GM21786 (cell line): ENCODE results near the gene SPATA22.
"Not testable (repeated sequence)": the region's sequence is repeated elsewhere in the genome, so short reads cannot be mapped to it uniquely, and the experiment has no call there.

Experiments
- ATAC-seq: cut with Tn5 transposase; IDR thresholded peaks from one replicate; pipeline ENCODE4 v1.9.1; 2021; ENCODE audit not compliant: unreplicated experiment

Gene SPATA22

DNA sequence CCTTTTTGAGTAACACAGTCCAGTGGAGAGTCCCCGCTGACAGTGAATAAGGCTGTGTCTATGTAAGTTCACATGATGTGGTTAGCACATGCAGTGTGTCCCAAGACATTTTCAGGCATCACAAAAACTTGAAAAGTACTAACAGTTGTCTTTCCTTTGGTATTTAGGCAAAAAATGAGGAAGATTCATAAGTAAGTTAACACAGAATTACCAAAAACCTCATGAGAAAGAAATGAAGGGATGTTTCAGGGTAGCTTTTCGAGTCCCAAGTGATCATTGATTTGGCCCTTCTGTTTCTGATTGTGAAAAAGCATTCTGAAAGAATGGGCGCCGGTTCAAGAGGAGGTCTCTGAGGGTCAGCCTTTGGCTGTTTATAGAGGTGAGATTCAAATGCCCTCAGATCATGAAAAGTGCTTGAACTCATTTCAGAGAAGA lies 3.6 kb upstream of the SPATA22 start:
- ATAC-seq = no peak

DNA sequence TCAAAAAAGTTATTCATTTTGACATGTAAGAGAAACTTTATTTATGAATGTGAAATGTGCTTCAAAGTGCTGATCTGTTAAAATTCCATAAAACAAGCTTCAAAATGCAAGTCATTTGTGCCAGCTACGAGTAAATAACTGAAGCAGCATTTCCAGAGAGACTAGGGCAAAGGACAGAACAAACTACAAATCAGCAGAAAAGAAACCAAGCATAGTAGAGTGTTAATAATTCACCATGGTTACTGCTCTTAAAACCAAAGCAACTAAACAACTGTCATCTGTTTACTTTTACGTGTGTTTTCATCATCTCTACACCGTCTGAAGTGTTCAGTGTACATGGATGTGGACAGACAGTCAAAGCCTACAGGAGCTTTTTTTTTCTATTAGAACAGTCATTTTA lies 2.6 kb upstream of the SPATA22 start:
- no peak for ATAC-seq

DNA sequence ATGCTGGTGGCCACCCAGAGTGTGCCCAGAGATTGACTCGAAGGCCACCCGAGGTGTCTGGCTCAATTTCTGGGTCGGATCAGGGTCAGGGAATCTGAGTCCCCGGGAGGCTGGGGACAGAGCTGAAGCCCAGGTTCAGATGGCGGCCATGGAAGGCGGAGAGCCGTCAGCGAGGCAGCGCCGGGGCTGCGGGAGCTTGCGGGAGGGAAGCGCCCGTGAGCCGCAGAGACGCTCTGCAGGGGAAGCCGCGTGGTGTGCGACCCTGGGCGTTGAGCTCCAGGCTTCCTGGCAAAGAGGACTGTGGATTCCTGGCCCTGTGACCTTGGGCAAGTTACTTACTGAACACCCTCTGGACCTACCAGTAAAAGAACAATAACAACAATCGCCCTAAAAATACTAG lies 518 bp upstream of the SPATA22 start:
- ATAC-seq = no peak

DNA sequence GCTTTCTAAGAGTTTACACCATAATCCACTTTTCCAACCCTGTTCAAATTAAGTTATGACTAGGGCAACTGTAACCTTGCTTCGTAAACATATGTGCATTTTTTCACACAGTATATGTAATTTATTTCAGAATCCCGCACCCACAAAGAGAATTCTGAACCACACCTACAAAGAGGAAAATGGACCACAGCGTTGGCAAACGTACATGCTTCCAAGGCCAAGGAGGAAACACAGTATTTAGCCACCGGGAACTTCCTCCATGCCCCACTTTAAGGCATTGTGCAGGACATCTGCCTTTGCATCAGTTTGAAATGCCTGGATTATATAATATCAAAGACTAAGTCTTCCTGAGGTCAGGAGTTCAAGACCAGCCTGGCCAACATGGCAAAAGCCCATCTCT lies 2.1 kb downstream of the SPATA22 start:
- ATAC-seq = no peak

DNA sequence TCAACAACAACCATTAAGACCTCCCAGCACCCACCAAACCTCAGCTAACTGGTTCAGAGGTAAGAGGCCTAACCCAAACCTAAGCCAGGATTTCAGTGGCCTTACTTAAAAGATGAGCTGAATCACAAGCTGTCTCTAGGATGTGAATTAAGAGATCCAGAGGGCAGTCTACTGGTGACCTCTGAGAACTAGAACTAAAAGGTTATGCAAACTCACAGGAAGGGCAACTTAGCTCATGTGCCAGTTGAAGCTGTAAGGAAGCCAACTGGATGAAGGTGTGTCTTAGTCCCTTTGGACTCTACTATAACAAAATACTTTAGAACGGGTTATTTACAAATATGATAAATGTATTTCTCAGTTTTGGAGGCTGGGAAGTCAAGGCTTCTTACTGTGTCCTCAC lies 5.3 kb downstream of the SPATA22 start:
- not testable (repeated sequence) for ATAC-seq

DNA sequence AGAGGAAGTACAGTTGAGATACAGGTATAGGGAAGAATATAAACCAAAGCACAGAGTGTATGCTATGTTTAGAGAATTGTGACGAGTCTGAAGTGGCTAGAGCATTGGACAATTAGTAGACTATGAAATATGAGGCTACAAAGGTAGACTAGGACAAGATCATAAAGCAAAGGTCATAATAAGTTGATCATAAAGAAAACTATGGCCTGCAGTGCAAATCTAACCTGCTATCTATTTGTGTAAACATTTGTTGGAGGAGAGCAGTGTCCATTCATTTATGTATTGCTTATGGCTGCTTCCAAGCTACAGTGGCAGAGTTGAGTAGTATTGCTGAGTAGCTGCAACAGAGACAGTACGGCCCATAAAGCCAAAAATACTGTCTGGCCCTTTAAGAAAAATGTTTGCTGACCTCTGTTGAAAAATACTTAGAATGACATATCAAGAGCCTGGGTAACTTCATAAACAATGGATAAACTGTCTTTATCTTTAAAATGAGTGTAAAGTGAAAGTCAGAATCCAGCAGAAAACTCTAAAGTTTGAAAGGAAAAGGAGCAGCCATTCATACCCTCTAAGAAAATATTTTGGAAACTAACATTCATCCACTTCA lies 23.5 kb downstream of the SPATA22 start:
- no peak for ATAC-seq

DNA sequence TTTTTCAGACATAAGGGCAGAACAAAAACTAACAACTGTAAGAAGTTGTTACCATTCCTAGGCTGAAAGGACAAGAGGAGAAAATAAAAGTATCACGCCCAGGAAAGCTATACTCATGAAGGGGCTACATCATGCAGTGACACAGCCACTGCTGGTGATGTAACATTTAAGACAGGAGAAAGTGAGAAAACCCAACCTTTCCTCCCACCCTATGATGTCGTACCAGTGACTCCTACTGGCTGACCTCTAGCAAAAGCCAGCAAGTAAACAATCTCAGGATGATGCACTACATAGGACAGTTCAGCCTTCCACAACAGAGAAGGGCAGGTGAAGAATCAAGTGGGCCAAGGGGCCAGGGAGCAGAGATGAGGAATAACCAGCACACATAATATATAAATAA lies 24.0 kb downstream of the SPATA22 start:
- ATAC-seq = no peak

DNA sequence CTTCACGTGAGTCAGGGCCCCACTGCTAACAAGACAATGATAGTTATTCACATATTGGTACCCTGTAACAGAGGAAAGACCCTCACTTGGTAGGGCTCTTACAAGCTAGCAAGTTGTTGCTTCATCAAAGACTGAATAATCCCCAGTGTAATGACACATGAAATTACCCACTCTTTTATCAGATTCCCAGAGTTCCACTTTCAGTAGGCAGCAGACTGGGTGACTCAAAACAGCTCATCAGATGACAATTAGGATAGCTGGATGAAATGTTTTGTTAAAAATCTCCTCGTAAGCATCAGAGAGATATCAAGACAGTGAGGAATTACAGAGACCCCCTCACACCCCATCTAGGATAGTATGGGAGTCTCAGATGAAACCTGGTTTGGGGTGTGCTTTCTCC lies 31.2 kb downstream of the SPATA22 start:
- ATAC-seq = no peak

DNA sequence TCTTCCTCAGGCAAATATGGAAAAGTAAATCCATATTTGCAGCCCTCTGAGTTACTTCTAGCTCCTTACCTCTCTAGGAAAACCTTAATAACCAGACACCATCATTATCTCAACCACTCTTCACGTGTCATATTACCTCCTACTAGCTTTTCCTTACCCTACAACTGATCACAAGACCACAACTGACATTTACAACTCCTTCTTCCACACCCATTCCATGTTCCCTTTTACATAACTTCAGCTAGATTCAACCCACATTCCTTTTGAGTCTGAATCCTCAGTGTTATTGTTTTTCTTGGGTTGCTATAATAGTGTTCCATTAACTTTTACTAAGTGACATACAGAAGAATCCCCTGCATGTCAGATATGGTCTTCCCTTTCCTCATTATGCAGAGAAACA lies 33.3 kb downstream of the SPATA22 start:
- ATAC-seq = no peak

DNA sequence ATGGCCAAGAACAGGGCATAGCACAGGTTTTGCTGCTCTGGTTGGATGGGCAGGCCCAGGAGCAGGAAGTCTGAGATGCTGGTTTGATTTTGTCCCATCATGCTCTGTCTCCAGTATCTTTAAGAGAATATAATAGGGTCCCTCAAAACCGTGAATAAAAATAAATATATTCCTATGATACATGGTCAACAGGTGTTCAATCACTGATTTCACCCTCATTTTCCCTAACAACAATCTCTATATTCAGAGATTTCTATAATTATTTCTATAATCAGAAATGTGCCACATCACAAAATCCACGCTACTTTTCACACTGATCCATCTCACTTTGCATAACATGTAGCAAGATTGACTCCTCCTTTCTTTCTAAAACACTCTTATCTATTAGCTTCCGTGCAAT lies 37.9 kb downstream of the SPATA22 start, which contains the start of gene OR1E2:
Gene OR1E2 (minus strand): TSS at position 101 of the 400 bp plus-strand sequence. CDS start 0 bp downstream, at position 101.
- ATAC-seq = no peak

DNA sequence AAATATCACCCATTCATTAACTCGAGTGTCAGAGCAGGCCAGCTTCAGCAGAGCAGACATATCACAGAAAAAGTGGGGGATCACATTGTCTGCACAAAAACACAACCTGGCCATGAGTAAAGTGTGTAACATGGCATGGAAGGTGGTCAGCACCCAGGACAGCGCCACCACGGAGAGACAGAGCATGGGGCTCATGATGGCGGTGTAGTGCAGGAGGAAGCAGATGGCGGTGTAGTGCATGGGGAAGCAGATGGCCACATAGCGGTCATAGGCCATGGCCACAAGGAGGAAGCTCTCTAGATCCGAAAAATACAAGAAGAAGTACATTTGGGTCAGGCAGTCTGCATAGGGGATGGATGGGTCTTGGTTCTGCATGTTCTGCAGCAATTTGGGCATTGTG lies 38.4 kb downstream of the SPATA22 start:
- ATAC-seq = not testable (repeated sequence)

DNA sequence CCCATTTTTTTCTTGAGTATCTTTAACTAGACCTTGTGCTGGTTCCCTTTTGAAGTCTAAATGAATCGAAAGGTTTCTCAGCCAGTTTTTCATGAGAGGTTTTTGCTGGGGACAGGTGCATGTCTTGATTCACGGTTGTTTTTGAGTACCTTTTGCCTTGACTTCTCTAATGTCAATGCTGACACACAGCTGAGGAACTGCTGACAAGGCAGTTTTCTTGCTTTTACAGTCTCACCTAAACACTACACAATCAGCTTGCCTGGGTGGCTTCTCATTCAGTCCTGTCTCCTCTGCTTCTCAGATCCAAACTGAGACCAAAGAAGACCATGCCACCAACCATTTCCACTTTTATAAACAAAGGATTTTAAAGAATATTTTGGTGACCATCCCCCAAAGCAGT lies 53.4 kb downstream of the SPATA22 start:
- no peak for ATAC-seq

DNA sequence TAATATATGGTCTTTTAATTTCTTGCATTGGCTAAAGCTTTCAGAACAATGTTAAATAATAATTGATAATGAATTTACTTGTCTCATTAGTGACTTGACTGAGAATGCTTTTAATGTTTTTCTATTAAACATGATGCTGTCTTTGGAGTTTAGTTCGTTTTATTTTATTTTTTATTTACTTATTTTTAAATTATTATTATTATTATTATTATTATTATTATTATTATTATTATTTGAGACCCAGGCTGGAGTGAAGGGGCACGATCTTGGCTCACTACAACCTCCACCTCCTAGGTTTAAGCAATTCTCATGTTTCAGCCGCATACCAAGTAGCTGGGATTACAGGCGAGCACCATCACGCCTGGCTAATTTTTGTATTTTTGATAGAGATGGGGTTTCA lies 56.0 kb downstream of the SPATA22 start:
- ATAC-seq = no peak

DNA sequence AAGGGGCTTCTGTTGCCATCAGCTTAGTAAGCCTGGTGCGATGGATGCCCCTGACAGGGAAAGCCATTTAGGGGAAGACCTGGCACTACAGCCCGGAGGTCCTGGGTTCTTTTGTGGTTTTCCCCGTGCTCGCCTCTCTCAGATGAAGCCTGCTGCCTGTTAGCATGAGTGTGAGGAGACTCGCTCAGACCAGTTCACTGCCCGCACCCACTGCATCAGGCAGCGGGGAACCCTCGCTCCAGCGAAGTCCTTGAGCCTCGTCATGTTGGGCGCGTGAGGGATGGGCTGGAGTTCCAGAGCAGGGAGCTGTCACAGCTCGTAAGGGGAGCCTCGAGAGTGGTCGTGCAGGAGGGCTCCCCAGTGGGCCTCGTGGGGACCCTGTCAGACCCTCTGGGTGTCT lies 59.4 kb downstream of the SPATA22 start:
- ATAC-seq = not testable (repeated sequence)

DNA sequence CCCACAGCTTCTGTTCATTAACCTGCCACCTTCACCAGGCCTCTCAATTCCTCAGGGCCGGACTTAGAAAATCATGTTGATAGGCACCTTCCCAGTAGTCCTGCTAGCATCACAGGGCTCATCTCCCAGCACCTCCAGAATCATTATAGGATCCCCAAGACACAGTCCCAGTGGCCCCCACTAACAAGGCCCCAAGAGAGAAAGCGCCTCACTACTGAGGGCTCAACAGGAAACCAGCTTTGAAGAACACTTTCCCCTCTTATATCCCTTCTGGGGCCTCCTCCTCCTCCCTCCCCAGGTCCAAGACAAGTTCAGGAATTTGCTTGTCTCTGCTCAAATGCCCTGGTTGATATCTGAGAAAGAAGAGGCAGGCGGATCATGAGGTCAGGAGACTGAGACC lies 60.5 kb downstream of the SPATA22 start, which contains the start of gene OR3A3:
Gene OR3A3 (plus strand): TSS at position 301 of the 400 bp plus-strand sequence.
- ATAC-seq = no peak

DNA sequence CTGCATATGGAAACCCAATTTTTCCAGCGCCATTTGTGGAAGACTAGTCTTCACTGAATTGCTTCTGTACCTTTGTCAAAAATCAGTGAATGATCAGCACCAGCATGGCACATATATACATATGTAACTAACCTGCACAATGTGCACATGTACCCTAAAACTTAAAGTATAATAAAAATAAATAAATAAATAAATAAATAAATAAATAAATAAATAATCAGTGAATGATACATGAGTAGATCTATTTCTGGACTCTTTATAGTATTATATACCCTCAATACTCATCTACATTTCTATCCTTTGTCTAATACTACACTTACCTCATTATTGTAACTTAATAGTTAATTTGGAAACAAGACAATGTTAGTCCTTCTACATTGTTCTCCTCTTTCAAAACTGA lies 67.8 kb downstream of the SPATA22 start:
- not testable (repeated sequence) for ATAC-seq

DNA sequence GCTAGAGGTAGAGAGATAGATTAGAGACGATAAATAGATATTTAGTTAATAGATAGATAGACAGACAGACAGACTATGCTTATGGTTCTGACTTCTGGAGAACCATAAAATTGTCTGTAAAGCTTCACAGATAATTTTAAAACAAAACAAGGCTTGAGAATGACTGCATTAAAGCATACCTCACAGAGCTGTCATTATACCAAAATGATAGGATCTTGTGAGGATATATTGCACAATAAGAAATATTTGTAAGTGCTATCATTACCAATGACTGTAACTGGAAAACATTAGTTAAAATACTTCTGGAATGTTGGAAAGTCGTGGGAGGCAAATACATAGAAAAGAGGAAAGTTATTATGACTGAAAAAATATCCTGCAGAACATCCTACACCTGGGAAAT lies 69.8 kb downstream of the SPATA22 start:
- ATAC-seq = no peak

DNA sequence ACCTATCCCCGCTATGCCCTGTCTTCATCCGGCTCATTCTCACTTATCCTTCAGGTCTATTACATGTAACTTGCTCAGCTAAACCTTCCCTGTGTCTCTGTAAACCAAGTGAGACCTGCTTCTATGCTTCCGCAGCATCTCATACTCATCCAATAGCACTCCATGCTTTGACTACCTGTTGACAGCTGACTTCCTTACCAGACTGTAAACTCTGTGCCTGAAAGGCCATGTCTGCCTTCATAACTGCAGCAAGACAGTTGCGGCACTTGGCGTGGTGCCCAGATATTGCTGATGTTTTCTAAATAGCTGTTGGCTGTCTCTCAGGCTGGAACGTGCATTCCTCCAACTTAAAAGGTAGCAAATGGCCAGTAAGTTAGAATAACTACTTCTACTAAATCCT lies 71.6 kb downstream of the SPATA22 start:
- ATAC-seq = no peak

DNA sequence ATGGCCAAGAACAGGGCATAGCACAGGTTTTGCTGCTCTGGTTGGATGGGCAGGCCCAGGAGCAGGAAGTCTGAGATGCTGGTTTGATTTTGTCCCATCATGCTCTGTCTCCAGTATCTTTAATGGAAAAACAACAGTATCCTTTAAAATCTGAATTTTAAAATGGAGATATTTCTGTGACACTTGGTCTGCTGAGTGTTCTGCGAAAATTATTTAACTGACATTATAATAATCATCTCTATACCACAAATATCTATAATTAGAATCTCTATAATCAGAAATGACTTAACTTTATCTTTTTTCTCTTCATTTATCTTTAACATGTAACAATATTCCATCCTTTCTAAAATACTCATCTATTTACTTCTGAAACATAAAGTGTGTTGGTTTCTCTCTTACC lies 73.3 kb downstream of the SPATA22 start, which contains the start of gene OR1E1:
Gene OR1E1 (minus strand): TSS at position 101 of the 400 bp plus-strand sequence. CDS start 0 bp downstream, at position 101.
- ATAC-seq = no peak

DNA sequence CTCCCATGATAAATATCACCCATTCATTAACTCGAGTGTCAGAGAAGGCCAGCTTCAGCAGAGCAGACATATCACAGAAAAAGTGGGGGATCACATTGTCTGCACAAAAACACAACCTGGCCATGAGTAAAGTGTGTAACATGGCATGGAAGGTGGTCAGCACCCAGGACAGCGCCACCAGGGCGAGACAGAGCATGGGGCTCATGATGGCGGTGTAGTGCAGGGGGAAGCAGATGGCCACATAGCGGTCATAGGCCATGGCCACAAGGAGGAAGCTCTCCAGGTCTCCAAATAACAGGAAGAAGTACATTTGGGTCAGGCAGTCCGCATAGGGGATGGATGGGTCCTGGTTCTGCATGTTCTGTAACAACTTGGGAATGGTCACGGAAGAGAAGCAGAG lies 73.8 kb downstream of the SPATA22 start:
- not testable (repeated sequence) for ATAC-seq
